HG03442 (cell line): Measurements from ENCODE around the gene FBXL14.
A peak's percentile ranks its signal among the peaks of the same experiment; 100 is the strongest.
"Not testable (repeated sequence)": the region's sequence is repeated elsewhere in the genome, so short reads cannot be mapped to it uniquely, and the experiment has no call there.

Experiments used
- ATAC-seq: cut with Tn5 transposase; IDR thresholded peaks from one replicate; pipeline ENCODE4 v1.9.1; 2021; ENCODE audit warnings: mild to moderate bottlenecking, moderate library complexity; ENCODE audit not compliant: unreplicated experiment

Gene FBXL14

DNA sequence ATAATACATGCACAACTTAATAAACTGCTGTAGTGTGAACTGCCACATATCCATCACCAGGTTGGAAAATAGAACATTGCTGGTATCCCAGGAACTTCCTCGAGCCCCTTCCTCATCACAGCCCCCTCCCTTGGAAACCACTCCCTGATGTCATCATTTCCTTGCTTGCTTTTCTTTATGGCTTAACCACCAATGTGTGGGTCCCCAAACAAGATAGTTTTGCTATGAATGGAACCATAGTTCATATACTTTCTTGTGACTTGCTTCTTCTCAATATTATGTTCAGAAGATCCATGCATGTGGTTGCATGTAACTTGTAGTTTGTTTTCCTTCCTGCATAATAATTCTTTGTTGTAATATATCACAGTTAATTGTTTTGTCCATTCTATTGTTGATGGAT, 25.7 kb upstream of the FBXL14 start:
- no peak for ATAC-seq

DNA sequence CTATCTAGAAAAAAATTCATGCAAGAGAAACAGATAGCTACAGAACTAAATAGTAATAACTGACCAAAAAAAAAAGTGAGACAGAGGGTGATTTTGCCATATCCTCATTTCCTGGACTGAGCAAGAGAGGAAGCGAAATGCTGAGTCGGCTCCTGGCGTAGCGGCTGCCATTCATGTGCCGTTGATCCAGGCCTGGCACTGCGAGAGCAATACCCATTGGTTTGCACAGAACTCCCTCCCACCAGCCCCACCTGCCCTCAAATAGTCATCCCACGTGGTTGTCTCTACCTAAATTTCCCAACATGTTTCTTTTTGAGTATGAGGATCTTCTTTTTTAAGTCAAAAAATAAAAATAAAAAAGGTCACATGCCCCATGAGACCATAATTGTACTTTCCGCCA, 25.2 kb upstream of the FBXL14 start:
- ATAC-seq: peak; percentile 42

DNA sequence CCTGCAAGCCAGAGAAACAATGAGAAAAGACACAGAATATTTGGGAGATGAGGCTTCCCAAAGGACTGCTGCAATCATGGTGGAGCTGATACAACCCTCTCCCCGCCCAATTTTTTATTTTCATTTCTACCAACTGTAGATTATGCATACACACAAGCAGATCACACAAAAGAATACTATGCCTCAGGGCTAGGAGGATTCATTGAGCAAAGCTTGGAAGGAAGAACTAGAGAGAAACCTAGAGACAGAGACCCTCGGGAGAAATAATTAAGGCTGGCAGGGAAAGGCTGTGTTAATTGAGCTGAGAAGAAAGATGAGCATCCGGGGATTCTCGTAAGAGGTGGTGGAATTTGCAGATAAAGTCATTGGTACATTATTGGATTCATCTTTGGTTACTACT, 24.8 kb upstream of the FBXL14 start:
- no peak for ATAC-seq

DNA sequence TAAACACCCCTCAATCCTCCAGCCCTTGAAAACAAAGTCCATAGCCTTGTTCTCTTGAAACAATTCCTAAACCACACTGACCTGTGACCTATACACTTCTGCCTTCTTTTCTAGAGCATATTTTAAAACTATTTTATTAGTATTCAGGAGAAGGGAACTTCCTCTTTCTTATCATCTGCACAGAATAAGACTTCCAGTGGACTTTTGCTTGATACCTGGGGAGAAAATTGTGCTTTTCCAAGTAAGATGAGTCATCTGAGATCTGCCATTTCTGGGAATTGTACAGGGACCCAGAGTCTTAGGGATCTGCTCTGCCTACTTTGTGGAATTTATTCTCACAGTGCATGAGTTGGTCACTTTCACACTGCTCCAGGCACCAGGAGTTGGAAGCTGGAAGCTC, 24.1 kb upstream of the FBXL14 start:
- ATAC-seq: no peak

DNA sequence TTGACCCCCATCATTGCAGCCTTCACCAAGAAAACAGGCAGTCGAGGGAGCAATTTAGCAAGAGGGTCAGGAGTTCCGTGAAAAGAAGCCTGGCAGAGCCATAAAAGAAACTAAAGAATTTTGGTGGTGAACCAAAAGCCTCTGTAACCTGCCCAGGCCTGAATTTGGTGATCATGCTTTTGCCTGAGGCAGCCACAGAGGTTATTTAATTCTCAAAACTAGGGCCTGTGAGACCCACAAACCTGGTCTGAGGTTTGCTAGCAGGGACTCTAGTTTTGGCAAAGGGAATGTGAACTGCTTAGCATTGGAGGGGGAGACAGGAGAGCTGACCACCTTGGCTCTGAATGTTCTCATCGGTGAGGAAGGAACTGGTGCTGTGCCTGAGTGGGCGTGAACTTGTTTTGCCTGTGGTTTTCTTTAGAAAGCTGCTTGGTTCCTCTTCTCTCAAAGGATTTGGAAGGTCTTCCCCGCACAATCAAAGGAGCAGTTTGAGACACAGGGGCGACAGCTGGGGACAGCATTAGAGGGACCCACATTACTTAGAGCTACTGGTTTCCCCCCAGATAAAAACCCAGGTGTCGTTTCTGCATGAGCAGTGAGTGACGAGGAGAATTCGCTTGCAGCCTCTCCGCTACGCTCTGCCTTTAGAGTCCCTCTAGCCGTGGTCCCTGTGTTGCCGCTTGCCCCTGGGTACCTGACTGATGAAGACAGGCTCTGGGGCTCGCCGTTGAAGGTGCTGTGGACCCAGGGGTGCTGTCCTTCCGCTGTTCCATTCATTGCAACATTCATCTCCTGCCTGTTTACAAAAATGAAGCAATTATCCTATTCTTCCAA, 22.1 kb upstream of the FBXL14 start:
- no peak for ATAC-seq

DNA sequence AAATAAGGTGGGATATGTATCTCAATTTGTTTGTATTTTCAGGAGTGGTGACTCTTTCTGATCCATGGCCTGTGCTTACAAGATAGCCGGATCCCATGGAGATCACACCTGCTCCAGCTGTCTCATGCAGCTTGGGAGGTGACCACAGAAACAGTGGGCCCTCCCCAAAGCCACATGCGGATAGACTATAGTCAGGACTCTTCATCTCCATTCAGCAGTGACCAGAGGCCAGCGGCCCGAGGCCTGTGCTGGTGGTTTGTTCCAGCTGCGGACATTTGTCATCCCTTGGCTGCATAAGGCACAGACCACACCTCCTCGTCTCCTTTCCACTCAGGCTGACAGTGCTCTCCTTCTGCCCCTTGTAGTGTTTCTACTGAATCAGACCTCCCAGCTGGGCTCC, 20.0 kb upstream of the FBXL14 start:
- no peak for ATAC-seq

DNA sequence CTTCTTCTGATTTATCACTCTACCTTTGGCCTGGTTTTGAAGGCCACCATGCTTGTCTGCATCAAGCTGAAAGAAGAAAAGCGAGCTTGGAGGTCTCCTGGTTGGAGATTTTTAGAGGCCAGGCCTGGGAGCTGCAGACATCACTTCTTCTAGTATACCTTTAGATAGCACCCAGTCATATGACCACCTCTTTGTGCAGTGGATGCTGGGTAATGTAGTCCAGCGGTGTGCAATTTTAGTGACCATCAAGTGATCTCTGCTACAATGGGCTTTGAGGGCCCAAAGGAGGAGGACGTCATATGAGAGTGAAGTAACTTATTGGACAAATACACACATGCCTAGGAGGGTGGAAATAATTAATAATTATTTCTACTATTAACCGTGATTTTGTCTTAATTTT, 19.5 kb upstream of the FBXL14 start:
- ATAC-seq: no peak

DNA sequence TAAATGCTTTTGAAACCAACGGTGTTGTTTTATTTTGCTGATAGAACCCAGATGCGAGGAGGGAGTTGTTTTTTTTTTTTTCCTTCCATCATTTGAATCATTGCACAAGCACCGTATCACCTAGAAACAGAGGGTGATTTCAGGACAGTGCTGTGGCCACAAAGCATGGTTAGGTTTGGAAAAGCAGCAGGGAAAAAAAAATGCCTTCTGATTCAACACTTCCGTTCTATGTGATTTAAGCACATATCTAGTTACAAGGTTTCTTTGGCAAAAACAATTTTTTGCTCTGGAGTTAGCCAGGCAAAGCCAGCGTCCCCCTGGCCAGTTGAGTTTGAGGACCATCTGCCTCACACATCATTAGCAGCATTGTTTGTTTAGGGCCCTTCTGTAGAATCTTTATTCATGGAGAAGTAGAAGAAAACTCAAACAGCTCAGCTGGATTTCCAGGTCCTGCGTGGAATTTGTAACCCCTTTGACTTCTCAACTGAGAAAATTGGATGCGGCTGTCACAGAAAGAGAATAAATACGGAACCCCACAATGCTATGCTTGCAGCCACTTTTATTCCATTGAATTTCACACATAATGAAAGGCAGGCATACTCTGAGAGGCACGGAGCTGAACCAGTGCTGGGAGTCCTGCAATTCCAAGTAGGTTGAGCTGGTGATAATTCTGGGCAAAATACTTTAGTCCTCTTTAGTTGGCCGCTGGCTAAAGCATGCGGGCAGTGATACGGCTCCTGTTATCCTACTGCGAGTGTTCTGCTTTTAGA, 17.6 kb upstream of the FBXL14 start:
- no peak for ATAC-seq

DNA sequence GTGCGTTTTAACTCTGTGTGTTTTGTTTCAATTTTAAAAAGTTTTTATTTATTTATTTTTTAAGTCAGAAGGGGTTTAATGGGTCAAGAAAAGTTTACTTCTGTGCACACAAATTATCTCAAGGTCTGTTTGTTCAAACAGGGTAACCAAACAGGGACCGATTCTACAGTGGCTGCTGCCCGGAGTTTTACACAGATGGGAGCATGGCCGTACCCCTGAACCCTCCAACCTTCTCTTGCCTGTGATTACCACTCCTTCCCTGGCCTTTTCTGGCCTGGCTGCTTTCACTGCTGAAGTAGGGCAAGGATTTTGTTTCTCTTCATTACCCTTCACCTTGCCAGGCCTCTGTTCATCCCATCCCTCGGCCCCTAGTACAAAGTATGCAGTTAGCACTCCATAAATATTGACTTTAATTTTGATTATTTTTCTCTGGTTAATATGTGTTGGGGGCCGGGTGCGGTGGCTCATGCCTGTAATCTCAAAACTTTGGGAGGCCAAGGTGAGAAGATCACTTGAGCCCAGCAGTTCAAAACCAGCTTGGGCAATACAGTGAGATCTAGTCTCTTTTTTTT, 15.8 kb upstream of the FBXL14 start:
- ATAC-seq: no peak

DNA sequence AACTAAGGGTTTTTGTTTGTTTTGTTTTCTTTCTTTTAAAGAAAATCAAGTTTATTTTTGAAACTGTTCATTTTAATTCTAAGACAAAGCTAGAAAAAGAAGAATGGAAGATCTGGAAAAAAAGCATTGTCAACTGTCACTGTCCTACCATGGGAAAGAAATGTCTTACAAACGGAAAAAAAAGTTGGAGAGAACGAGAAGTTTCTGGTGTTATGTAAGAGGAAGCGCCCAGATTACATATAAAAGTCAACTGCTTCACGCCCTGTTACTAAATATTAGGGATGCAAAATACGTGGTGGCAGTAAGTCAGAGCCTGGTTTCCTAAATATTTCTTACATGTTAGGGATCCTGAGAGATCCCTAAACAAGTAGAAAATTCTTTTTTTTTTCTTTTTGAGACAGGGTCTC, 14.3 kb upstream of the FBXL14 start:
- no peak for ATAC-seq

DNA sequence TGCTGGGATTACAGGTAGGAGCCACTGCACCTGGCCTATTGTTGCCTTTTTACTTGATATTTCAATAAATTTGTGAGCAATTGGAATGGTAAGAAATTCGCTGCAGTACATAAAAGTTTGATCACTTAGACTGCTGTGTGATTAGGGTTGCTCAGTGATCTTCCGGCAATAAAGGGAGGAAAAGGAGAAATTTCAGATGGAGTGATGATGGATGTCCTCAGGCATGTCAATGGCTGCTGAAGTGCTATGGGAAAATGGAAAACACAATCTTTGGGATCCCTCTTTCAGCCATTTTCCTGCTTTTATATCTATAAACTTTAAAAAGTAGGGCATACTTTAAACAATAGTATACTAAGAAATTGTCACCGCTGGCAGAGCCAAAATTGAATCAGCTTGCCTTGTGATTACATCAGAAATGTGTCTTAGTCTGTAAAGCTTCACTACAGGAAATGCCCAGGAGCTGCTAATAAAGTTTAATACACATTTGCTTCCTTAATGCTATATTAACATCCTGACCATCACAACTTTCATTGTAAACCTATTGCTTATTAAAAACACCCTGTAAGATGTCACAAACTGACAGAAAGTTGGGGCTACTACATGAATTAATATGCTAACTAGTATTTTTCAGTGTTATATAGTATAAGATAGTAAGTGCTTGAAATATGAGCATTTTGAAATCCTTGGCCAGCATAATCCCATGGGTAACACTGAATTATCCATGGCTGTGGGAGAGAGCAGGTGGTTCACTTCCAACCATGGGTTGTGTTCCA, 13.7 kb upstream of the FBXL14 start:
- ATAC-seq: no peak

DNA sequence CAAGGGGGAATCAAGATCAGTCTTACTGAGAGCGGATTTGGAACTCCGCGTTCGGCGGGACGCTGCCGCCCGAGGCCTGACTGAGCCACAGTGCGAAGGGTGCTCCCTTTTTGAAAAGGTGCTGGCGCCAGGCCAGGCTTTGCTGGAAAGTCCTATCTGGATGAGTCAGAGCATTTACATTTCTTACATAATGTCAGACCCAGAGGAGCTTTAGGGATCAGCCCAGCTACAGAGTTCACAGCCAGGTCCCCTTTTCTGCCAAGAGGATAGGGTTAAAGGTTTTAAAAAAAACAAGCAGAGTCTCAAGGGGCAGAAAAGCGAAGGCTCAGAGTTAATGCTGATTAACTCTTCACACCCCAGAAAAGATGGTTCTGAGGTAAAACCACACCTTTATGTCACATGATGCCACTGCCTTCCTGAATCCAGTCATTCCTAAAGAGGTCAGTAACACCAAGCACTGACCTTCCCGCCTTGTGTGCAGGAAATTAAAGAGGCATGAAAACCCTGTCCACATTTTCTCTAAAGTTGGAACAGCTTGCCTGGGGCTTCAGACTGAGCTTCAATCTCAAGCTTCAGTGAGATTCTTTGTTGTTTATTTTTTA, 11.7 kb upstream of the FBXL14 start:
- peak; percentile 57 for ATAC-seq

DNA sequence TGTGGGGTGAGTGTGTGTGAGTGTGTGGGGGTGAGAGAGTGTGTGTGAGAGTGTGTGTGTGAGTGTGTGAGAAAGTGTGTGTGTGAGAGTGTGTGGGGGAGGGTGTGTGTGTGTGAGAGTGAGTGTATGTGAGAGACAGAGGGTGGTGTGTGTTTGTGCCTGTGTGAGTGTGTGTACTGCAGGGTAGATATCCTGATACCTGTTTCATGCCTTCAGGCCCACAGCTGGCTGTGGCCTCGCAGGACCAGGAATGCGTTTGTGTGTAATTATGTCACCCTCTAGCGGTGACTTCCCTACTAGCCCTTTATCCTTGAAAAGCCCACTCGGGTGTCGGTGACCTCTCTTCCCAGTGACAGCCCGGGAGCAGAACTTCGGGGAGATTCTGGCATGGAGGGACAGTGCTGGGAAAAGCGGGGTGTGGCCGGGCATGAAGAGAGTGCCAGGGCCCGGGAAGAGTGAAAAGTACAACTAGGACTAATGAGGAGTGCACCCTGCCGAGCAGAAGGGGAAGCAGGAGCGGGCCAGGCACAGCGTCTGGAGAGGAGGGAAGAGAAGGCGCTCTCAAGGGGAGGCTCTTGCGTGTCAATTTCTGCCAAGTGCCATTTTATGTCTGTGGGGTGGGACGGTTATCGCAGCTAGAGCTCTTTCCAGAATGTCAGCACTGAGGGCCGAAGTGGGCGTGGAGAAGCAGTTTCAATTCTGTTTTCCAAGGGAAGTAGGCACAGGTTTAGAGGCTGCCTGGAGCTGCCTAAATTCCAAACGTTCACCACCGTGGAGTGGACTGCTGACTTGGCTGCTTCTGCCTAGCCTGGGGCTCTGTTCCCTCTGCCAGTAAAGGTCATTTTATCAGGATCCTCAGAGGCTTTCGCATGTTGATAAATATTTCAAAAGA, 11.0 kb upstream of the FBXL14 start:
- peak; percentile 37 for ATAC-seq

DNA sequence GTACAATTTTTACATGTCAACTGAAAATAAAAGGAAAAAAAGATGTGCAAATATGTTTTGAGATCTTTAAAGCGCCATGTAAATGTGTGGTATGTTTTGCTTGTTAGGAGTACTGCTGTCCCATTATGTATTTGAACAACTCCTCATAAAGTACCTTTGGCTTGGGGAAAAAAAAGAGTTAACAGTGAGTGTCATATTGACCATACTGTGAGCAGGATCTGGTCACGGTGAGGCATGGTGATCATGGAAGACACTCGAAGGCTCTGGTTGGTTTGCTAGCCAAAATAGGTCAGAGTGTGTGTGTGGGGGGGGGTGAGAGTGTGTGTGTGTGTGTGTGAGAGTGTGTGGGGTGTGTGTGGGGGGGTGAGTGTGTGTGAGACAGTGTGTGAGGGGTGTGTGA, 10.1 kb upstream of the FBXL14 start:
- no peak for ATAC-seq

DNA sequence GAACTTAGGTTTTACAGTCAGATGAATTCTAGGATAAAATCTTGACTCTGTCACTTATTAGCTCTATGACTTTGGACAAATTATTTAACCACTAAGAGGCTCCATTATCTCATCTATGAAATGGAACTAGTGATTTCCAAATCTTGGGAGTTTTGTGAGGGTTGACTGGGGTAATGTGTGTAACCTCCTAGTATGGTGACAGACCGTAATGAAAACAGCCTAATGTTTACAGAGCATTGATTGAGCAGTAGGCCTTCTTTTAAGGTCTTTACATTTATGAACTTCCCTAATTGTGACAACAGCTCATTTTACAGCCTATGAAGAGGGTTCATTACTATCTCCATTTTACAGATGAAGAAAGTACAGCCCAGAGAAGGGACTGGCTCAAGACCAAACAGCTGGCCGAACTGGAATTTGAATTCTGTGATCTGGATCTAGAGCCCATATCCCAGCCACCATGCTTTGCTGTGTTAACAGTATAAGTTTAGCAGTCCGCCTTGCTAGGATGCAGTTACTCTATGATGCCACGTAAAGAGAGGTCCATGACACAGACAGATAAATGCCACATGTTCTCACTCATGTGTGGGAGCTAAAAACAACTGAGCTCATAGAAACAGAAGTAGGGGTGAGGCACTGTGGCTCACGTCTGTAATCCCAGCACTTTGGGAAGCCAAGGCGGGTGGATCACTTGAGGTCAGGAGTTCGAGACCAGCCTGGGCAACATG, 9.1 kb upstream of the FBXL14 start:
- ATAC-seq: no peak

DNA sequence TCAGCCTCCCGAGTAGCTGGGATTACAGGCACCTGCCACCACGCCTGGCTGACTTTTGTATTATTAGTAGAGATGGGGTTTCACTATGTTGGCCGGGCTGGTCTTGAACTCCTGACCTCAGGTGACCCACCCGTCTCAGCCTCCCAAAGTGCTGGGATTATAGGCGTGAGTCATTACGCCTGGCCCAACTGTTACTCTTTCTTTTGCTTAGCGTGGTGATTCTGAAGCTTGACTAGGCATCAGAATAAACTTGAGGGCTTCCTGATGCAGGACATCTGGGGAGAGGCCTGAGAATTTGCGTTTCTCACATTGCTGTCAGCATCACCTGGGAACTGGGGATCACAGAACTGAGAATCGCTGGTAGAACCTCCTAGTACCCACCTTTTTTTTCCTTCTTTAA, 8.3 kb upstream of the FBXL14 start:
- not testable (repeated sequence) for ATAC-seq

DNA sequence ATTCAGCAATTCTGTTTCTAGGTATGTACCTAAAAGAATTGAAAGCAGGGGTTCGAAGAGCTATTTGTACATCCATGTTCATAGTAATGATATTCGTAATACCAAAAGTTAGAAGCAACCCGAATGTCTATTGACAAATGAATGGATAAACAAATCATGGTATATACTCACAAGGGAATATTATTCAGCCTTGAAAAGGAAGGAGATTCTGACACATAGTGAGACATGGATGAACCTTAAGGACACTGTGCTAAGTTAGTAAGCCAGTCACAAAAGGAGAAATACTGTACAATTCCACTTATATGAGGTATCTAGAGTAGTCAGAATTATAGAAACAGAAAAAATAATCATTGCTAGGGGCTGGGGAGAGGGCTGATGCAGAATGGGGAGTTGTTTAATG, 4.4 kb upstream of the FBXL14 start:
- ATAC-seq: no peak

DNA sequence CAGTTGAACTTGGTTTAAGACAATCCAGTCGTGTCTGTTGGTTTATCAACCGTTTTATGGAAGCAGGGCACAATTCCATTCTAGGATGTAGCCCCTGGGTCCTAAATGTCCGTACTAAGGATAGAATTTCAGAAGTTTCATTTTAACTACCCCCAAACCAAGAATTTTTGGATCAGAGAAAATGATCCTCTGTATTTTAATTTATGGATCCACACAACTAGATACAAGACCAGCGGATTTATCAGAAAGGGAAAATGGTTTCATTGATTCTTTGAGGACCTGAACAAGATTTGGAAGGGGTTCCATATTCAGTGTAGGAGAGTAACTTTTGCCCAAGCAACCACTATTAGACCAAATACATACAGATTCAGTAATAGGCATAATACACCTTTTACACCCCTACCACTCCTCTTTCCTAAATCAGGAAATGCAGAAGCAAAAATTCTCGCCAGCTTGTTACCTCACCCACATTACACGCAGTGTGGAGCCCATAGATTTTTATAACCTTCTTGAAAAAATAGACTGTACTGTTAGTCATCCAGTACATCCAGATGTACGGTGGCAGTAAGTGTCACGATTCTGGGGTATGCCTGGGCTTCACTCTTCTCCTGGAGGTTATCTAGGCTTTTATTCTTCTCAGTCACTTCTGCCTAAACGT, 1.4 kb upstream of the FBXL14 start:
- no peak for ATAC-seq
